NCI-H1092 (cell line): ENCODE measurements around the gene CTSC.

Experiments
- DNase-seq: peaks from one replicate; lab custom pipeline; 2025; lab: John Stamatoyannopoulos, UW

Gene CTSC

DNA sequence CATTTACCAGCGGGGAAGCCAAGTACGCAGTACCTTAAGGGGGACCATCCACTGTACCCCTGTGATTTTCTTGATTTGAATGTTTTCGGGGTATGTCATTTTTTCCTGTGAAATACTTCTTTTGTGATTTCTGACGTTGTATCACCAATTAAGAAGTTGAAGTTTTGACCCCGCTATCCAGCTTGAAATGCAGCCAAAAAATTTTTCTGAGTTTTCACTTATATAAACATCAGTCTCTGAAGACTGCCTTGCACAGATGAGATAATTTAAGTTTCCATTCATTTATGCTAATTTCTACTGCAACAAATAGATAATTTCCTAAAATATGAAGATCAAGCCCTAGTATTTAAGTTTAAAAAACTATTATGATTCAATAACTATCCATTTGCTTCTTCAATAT, 20.0 kb downstream of the CTSC start:
- no peak for DNase-seq

DNA sequence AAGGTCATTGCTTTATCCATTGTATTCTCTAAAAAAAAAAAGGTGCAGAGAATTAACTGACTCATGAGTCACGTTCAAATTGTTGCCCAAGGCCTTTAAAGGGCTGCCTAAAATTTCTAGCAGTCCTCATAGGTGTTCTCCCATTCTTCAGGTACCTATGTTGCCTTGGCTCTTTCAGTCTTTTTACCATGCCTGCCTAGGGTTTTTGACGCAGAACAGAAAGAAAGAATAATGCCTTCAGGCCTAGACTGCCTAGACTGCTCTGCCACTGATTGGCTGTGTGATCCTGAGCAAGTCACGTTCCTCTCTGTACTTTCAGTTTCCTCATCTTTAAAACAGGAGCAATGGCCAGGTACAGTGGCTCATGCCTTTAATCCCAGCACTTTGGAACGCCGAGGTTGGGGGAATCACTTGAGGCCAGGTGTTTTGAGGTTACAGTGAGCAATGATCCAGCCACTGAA, 21.5 kb downstream of the CTSC start:
- DNase-seq = no peak

DNA sequence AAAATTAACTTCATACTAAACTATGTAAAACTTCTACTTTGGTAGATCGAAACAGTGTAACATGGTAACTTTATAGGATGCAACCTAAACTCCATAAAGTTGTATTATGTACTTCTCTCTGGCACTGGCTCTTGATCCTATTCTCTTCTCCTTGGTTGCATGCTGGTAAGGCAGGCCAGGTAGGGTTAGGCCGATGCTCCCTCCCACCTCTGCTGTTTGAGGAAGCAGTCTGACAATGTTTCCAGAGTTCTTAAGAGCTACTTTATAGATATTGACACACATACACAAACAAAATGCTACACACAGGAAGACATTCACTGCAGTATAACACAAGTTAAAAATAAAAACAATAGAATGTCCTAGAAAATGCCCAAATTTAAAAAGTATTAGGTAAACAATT, 22.5 kb downstream of the CTSC start:
- no peak for DNase-seq

DNA sequence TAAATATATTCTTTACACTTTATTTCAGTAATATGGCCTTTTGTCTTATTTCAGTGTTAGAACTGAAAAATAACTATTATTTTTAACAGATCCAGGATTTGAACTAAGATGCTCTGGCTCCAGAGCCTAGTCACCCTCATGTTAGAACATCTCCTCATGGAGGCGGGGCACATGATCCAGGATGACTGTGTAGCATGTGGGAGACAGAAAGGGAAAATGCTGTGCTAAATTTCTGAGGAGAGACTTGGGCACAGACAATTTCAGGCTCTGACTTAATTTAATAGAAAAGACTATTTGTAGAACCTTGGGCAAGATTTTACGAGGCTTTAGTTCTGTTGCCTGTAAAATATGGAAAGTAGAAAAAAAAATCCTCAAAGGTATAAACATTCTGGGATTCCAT, 24.1 kb downstream of the CTSC start:
- DNase-seq = no peak

DNA sequence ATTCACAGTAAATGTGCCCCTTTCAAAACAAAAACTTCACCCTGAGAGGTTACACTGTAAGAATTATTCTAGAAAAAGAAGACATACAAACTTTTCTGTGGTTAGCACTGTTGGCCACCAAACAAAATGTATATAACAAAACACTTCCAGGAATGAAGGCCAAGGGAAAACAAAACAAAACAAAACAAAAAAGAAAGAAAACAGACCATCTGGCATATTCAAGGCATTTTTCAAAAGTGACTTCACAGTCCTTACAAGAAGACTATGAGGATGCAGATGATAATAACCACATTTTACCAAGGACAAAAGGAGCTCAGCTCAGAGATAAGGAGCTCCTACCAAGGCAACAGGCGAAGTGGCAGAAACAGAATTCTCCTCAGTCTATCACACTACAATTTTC, 24.9 kb downstream of the CTSC start:
- DNase-seq = no peak

DNA sequence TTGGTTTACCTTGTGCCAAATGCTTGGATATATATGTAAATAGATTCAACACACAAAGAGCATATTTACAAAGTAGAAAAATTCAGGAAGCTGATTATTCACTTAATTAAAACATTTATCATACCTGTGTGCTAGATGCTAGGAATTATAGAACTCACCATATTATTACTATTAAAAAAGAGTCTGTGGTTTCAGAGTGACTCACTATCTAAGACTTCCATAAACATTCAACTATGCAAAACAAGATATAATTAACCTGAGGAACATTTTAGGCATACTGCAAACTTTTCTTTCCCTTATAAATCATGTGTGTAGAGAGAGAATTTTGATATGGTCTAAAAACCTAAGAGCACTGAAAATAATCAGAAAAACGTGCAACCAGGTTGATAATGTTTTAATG, 27.3 kb downstream of the CTSC start:
- no peak for DNase-seq

DNA sequence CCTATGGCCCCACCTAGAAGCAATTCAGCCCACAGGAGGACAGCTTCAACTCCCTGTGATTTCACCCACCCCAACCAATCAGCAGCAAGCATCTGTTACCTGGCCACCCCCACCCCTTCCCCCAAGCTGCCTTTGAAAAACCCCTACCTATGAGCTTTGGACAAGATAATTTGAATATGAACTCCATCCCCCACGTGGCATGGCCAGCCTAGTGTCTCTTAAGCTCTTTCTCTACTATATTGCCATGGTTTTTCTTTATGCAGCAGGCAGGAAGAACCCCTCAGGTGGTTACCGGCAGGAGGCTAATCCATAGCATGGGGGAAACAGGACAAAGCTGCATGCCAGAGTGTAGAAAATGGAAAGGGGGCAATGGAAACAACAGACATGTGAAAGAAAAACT, 29.0 kb downstream of the CTSC start:
- no peak for DNase-seq

DNA sequence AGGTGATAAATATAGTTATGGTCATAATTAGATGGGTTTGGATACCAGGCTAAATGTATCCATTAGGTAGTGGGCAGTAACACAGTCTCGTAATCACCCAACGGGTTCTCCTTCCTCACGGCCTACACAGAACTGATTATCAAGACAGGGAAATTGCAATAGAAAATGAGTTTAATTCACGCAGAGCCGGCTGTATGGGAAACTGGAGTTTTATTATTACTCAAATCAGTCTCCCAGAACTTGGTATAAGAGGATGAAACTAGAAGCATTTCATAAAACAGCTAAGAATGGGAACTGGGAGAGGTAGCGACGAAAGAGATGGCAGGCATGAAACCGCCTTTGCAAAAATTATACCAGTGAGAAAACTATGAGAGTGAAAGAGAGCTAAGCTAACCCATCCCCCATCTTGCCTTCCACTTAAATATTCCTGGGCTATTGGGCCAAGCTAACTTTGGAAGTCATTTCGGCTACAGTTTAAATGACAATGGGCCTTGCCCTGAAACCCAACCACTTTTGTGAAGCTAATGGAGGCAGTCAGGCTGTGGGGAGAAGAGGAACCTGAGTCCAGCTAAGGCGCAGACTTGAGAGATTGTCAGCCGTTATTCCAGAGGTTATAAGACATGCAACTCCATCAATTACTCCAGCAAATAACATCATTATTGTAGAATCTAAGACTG, 29.6 kb downstream of the CTSC start:
- no peak for DNase-seq

DNA sequence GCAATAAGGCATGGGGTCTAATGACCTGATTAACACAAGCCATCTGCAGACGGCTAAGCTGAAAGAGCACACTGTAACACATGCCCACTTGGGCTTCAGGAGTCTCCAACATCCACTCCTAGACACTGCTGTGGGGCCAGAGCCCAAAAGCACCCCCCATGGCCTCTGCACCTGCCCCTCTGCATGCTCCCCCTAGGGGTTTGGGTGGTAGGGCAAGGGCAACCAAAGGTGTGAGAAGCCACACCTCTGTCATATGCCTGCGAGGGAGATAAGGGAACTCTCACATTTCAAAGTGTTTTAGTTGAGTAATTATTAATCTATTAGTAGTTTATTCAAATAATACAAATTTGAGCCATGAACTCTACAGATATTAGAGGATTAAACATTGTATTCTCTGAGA, 30.8 kb downstream of the CTSC start:
- DNase-seq = no peak

DNA sequence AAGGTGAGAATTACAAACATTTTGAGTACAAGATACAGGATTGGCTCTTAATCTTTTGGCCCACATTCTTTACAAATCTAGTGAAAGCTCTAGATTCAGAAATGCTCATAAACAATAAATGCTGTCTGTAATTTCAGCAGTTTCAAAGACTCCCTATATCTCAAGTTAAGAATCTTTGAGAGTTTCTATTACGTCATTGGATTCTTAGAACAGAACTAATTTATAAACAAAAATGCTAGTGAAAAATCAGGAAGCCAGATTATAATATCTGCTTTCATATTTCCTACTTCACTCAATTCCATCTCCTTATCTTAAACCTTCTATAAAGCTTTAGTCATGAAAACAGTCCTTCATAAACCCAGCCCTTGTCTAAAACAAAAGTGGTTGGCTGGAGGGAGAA, 32.1 kb downstream of the CTSC start:
- no peak for DNase-seq

DNA sequence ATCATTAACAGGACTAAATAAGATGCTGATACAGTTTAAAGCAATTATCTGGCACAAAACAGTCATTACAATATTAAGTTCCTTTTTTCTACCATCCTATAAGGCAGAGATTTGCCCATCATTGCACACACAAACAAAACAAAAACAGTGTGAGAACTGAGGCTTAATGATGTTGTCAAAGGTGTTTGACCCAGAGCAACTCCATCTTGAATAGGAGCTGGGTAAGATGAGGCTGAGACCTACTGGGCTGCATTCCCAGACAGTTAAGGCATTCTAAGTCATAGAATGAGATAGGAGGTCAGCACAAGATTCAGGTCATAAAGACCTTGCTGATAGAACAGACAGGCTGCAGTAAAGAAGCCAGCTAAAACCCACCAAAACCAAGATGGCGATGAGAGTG, 33.2 kb downstream of the CTSC start:
- DNase-seq = no peak

DNA sequence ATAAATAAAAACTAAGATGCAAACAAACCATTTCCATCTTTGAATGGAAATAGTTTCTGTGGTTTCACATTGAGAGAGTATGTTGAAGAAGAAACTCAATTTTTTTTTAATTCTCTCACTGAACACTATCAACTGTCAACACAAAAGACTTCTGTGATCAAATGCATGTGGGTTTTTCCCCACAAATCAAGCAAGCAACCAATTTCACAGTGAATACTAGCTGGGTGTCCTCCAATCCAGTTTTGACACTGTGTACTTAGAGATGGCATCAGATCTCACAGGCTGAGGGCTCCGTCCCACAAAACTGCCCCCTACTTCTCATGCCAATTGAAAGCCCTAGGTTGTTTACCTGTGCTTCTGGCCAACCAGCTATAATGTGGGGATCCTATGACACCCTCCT, 34.5 kb downstream of the CTSC start:
- DNase-seq = no peak

DNA sequence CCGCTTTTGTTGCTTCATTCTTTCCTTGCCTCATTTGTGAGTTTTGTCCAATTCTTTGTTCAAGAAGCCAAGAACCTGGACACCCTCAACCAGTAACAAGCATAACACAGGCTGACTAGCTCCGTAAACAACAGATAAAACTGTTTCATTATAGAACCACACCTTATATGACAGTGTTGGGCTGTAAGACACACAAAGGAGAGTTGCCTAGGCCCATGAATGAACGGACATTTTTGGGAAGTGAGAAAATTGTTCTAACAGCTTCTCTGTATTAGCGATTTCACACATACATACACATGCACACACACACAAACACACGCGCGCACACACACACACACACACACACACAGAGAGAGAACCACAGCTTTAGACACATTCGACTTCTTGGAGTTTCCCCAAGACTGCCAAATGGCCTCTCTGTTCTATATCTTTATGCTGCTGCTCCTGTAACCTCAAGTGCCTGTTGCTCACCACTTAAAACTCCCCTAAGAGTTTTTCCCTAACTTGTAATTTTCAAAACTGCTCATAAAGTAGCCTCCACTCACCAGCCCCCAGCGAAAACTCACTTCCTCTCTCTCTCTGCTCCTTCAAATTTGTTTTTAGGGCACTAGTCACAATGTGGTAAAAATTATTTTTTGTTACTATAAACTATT, 35.9 kb downstream of the CTSC start:
- DNase-seq = no peak

DNA sequence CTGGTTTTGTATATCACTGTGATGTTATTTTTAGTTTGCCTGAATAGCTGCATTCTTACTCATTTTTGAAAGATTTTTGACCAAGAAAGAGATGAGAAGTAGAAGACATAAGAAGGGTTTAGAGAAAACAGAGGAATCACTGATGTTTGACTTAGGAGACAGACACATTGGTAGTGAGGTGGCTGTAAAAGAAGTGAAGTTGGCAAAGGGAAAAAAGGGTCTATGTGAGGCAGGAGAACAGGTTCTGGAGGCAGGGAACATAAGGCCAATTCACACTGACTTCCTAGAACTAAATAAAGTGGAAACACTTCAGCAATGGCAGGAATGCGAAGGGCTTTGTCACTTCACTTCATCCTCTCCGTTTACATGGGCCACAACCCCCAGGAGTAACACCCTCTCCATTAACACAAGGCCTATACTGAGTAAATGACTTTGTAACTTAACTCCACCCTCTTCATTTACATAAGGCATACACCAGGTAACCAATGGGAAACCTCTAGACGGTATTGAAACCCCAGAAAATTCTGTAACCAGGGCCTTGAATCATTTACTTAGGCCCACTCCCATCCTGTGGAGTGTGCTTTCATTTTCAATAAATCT, 36.5 kb downstream of the CTSC start:
- DNase-seq = no peak

DNA sequence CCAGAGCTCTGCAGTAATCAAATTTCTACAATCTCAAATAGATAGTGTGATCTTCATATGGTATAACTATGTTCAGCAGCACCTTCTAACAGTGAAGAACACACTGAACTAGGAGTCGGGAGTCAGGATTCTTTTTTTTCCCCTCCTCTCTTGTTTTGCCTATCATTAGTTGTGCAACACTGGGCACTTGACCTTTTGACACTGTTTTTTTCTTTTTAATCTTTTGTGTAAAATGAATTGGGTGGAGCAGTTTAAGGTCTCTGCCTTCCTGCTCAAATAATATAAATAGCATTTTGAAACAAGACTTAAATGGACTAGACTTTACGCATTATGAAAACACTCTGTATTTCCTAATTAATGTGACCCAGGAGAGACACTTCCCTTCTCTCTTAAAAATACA, 39.7 kb downstream of the CTSC start:
- no peak for DNase-seq

DNA sequence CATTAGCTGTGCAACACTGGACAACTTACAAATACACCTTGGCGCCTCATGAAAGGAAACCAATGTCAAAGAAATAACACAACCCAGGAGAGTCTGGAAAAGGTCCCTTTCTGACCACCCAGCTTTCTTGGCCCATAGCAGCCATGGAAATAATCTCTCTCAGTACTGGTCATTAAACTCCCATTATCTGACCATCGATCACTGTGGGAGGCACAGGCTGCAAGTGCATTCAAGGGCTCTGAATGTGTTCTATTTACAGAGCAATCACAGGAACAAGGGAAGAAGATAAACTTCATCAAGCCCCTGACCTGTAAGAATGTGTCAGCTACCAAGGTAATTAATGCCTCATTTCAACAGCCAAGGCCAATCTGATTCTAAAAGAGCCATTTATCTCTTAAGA, 40.1 kb downstream of the CTSC start:
- no peak for DNase-seq

DNA sequence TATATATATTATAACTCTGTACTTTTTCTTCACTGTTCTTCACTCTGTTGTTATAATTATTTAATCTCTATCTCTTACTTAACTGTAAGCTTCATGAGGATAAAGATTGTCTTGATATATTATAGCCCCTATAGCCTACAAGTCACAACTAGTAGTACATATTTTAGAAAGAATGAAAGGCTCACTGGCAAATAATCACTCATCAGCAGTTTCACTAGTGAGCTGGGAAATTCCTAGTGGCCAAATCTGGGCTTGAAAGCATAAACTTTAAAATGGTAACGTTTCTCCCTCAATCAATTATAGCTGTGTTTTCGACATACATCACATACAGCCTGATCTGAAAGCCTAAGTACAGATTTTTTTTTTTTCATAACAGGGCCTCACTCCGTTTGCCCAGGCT, 42.5 kb downstream of the CTSC start:
- DNase-seq = no peak

DNA sequence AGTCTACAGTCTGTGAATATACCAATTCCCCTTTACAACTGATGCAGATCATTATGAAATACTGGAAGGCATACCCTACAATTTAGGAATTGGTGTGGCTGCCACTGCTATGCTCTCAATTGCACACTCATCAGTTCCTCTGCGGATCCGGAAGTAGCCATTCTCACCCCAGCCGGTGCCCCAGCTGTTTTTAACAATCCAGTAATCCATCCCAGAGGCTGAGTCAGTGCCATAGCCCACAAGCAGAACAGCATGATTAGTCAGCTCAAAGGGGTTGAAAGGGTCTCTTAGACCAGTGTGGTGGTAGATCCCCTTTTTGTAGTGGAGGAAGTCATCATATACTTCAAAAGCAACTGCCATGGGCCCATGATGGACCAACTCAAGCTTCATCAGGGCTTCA, 43.6 kb downstream of the CTSC start:
- no peak for DNase-seq

DNA sequence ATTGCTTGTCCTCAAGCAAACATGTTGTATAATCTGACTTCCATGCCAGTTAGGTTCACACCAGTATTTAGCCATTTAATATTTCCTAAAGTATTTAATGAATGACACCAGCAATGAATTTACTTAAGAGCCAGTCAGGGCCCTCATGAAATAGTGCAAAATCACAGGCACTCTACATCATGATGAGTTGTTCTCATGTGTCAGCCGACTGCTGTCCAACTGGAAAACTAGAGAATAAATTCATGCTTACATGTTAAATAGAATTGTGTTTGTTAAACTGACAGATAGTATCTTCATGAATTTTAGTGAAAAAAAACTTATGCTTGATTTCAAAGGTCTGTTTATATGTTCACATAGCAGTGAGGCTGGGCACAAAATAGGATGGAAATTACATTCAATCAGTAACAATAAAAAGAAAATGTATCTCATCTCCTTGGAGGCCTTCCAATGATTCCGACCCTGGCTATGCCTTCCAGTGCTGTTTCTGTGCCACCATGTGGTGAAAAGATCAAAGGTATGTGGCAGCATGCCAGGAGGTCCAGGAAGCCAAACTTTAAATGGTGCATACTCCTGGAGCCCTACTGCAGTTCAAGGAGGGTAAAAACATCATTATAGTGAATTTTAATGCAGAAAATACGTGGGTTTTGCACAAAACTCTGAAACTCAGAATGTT, 45.2 kb downstream of the CTSC start:
- DNase-seq = peak; percentile 34

DNA sequence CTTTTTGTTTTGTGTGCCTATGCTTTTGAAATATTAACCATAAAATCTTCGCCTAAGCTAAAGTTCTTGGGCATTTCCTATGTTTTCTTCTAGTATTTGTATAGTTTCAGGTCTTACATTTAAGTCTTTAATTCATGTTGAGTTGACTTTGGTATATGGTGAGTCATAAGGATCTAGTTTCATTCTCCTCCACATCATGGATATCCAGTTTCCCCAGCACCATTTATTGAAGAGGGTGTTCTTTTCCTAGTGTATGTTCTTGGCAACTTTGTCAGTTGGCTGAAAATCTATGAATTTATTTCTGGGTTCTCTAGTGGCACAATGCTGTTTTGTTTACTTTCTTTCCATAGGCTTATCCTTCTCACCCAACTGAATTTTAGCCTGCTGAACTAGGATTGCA, 49.0 kb downstream of the CTSC start:
- peak; percentile 42 for DNase-seq

DNA sequence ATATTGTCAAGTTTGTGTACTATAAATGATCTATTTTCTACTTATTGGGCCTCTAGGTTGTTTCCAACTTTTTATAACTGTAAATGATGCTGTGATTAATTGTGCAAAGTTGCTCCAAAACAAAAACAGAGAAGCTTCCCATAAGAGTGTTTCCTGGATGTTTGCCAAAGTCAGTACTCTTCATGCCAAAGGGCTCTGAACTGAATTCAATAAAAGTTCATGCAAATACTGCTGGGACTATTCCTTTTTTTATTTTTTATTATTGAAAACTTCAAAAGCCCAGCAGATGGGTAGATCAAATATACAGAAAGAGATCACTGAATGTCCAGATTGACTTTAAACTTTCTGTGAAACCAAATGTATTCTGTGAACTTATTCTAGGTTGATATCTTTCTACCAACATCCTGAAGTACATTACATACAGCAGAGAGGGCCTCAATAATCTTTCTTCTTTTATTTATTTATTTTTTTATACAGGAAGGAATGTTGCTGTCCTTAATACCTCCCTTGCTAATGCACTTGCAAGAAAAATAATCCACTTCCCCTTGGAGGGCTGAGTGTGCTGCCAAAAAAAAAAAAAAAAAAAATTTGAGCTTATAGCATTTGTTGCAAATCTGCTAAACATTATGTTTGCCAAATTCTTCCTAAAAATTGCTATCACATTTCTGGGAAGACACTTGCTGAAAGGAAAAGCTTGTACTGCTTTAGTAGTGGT, 53.0 kb downstream of the CTSC start:
- DNase-seq = no peak

DNA sequence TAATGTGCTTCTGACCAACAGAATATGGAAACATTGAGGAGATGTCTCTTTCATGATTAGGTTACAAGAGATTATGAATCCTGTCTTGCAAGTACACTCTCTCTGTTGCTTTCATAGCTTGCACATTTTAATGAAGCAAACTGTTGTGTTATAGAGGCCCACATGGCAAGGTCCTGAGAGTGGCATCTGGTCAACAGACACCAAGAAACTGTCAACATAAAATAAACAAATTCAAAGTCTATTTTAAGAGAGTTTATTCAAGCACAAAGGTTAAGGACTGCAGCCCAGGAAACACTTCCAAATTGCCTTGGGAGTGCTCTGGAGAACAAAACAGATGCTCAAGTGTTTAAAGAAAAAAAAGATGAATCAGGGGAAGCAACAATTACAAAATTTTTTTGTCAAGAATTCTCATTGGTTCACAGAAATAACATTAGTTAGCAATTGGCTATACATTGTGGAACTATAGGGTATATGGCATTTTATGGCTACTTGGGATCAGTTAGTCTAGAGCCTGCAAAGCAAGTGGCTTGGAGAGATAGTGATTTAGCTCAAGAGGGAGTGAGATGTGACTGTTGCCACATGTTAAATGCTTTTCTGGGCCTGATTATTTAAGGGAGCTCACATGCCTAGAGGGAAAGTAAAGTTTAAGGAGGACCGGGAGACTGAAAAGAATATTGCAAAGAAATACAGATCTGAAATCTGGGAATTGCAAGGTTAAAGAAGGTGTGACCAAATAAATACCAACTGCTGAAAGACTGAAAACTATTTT, 54.6 kb downstream of the CTSC start:
- DNase-seq = no peak
